HG03196 (cell line): ENCODE data around the gene PYGO1.
"Not testable (repeated sequence)": the region's sequence is repeated elsewhere in the genome, so short reads cannot be mapped to it uniquely, and the experiment has no call there.

ENCODE experiments used
- ATAC-seq: cut with Tn5 transposase; IDR thresholded peaks from one replicate; pipeline ENCODE4 v1.9.1; 2021; ENCODE audit not compliant: unreplicated experiment

Gene PYGO1

GRCh38 chr15:55513621-55514413 lies 74.3 kb downstream of the PYGO1 start:
- ATAC-seq = not testable (repeated sequence)

GRCh38 chr15:55513152-55513551 lies 75.0 kb downstream of the PYGO1 start:
- ATAC-seq = no peak

GRCh38 chr15:55507567-55507966 lies 80.6 kb downstream of the PYGO1 start:
- no peak for ATAC-seq

- not testable (repeated sequence) for ATAC-seq
These were observed 82.7 kb downstream of the PYGO1 start for GRCh38 chr15:55505407-55505806.

GRCh38 chr15:55499151-55499550 lies 89.0 kb downstream of the PYGO1 start:
- no peak for ATAC-seq

- peak; percentile 98 for ATAC-seq
These were observed 89.8 kb downstream of the PYGO1 start for GRCh38 chr15:55498109-55498938.

- ATAC-seq = no peak
These were observed 91.4 kb downstream of the PYGO1 start for GRCh38 chr15:55496716-55497115.

- ATAC-seq = no peak
These were observed 93.2 kb downstream of the PYGO1 start for GRCh38 chr15:55494931-55495330.

- not testable (repeated sequence) for ATAC-seq
These were observed 99.1 kb downstream of the PYGO1 start for GRCh38 chr15:55488952-55489600.
